ENCODE data around the gene RBMS1.
"Not testable (repeated sequence)": the region's sequence is repeated elsewhere in the genome, so short reads cannot be mapped to it uniquely, and the experiment has no call there.

Gene RBMS1

DNA sequence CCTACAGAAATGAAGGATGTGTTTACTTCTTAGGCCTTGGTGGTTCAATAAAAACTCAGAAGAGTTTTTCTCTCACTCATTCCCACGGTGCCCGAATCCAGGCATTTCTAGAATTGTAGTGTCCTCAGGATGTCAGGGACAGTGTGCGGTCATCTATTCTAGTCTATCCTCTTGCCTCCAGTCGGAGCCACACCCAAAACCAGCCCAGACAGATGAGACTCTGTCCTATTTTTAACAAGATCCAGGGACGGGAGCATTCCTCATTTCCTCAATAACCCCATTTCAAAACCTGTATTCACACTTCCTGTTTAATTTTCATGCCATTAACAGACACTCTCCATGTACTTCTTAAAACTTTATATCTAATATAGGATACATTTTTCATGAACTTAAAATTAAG lies 11.6 kb upstream of the RBMS1 start:
- DNase-seq = no peak

DNA sequence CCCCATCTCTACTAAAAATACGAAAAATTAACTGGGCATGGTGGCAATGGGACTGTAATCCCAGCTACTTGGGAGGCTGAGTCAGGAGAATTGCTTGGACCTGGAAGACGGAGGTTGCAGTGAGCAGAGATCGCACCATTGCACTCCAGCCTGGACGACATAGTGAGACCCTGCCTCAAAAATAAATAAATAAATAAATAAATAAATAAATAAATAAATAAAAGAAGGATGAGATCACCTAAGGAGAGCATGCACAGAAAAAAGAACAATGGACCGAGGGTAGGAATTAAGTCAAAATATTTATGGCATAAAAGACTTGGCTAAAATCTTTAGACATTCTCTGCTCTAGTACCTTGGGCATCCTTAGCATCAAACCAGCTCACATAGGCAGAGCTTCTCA lies 8.9 kb upstream of the RBMS1 start:
- DNase-seq = no peak

GRCh38 chr2:160501370-160501769 lies 7.8 kb upstream of the RBMS1 start:
- no peak for DNase-seq

DNA sequence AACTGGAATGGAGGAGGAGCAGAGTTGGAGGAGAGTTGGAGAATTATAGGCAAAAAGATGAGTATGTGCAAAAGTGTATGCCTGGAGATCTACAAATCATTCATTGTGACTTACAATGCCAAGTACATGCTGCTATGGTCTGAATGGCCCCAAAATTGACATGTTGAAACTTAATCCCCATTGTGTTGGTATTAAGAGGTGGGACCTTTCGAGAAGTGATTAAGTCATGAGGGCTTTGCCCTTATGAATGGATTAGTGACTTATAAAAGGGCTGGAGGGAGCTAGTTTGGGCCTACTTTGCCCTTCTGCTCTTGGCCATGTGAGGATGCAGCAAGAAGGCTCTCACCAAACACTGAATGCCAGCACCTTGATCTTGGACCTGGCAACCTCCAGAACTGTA lies 6.3 kb upstream of the RBMS1 start:
- no peak for DNase-seq

DNA sequence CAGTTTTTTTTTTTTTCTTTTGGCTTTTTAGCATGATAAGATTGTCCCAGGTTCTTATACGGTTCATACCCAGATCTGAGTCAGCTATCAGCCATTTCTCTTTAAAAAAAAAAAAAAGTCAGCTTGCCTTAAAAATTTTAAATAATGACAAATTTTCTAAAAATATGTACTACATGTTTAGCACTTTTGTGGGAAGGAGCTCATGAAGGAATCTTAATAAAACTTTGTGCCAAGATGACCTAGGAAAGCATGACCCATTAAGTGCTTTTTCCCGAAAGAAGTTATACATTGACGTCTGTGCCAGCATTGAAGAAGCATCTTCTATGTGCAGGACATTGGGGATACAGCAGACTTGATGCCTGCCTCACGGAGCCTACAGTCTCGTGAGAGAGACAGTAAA lies 4.5 kb upstream of the RBMS1 start:
- no peak for DNase-seq

DNA sequence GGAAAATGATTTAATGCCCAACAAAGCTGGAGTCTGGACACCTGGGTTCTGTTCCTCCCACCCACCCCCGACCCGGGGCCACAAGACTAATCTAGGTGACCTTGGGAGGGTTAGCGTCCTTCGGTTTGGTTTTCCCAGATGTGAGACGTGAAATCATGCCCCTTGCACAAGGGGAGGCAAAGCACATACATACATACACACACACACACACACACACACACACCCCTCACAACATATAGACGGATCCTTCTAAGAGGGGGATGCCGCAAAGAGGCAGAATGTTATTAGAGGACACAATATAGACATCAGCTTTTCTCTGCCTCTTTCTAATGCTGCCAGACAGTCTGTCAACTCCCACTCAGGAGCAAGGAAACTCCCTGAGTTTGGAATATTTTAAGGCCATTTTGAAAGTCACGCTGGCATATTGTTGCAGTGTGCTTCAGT lies 616 bp upstream of the RBMS1 start:
- DNase-seq = peak; percentile 77

- peak; percentile 93 for DNase-seq
Measured at GRCh38 chr2:160492401-160493226, 993 bp downstream of the RBMS1 start.

DNA sequence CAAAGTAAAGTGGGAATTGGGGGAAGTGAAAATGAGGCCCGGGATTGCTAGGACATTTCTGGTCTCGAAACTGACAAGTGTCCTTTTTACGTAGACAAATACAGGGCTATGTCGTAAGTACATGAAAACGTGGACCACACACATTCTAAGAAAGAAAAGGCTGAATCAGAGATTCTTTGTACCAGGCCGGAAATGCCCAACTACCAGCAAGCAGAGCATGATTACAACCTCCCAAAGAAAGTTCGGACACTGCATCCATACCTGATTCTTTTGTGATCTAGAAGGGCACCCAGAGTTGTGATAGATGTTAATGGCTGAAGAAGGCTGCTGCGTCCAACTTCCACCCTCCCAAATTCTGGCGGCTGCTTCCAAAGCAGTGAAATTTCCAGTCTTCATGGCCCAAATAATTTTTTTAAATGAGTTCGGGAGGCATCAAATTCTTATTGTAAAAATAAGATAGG lies 1.7 kb downstream of the RBMS1 start:
- peak; percentile 68 for DNase-seq

DNA sequence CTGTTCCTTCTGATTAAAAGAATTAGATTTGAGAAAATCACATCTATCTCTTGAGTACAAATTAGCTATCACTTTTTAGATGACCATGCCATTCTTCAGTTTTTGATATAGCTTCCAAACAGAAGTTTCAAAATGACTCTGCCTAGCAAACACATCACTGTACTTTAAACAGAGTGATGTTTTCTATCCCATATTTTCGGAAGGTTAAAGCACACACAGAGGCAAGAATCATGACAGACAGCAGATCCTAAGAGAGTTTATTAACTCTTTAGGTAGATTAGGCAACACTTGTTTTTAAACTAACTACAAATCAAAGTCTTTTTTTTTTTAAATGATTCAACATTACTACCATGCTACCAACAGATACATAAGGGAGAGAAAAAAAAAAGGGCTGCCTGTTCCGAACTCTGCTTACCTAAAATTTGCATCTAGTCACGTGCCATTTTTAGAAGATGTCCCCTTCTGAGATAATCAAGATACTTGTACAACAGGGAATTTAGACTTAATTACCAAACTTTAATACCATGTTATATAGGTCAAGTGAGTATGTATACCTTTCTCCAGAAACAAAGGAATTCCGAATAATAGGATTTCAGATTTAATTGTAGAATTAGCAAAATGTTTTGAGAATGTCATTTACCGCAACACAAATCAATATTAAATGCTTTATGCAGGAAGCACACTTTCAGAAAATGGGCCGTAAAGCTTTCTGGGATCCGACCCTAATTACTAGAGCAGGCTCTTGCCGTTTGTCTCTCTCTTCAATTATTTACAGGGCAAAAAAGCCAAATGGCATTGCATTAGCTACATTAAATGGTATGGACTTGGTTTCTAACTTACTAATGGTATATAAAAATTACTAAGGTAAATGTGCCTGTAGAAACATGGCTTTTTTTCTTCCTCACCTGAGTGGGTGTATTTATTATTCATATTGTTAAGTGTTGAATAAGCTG lies 2.6 kb downstream of the RBMS1 start:
- DNase-seq = peak; percentile 25

DNA sequence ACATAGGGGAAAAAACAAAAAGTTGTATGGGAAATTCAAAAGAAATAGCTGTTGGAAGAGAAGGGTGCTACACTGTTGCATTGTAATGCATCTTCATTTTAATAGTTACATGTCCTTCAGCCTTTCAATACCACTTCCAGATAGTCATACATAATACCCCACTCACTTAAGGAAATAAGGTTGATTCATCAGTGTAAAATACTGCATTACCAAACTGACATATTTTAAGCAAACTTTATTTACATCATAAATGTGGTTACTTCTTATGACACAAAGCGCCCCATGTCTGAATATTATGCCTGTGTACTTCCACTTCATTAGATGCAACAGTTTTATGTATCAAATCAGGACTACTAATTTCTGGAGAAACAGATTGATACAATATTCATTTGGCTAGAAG lies 4.5 kb downstream of the RBMS1 start:
- DNase-seq = no peak

DNA sequence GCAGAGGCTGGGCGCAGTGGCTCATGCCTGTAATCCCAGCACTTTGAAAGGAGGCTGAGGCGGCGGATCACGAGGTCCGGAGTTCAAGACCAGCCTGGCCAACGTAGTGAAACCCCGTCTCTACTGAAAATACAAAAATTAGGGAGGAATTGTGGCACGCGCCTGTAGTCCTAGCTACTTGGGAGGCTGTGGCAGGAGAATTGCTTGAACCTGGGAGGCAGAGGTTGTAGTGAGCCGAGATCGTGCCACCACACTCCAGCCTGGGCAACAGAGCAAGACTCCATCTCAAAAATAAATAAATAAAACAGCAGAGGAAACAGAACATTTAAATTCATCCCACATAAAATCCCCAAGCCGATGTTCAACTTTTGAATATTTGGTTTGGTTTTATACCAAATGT lies 5.3 kb downstream of the RBMS1 start:
- not testable (repeated sequence) for DNase-seq

GRCh38 chr2:160486341-160486740 lies 7.3 kb downstream of the RBMS1 start:
- DNase-seq = no peak

GRCh38 chr2:160484859-160485520 lies 8.6 kb downstream of the RBMS1 start:
- DNase-seq = no peak

DNA sequence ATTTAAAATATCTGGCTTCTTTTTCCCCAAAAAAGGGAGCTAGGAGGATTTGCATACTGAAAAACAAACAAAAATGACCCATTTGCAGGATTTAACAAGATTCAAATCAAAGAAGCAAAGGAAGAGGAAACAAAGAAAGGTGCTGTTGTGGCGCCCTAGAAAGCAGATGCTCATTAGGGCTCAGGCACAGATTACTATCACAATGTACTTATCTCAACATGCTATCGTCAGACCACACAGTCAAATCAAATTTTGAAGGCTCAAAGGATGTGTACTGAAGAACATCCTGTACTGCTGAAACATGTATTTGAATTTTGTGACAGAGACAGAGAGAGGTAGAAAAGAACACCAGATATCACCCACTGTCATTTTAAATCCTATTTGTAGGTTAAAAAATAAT lies 10.9 kb downstream of the RBMS1 start:
- DNase-seq = no peak

DNA sequence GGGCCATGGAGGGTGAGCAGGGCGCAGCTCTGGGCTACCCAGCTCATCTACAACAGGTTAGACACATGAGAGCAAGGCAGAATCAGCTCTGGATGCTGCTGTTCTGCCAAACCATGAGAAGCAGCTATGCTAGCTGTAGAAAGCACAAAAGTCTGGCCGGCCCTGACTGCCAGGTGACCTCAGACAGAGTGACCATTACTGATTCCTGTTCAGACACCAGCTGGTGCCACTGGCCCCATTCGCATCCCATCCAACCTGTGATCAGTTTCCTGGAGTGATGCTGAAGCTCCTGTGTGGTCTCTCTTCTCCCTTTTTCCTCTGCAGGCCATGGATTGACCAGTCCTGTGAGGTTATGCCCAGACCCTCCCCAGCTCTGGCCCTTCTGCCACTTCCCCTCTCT lies 14.3 kb downstream of the RBMS1 start:
- no peak for DNase-seq

- no peak for DNase-seq
Measured at GRCh38 chr2:160478660-160479059, 14.9 kb downstream of the RBMS1 start.

- DNase-seq = no peak
Measured at GRCh38 chr2:160477032-160477431, 16.6 kb downstream of the RBMS1 start.

- no peak for DNase-seq
Measured at GRCh38 chr2:160474891-160475787, 18.5 kb downstream of the RBMS1 start.

GRCh38 chr2:160474319-160474645 lies 19.3 kb downstream of the RBMS1 start:
- DNase-seq = no peak

- no peak for DNase-seq
Measured at GRCh38 chr2:160473468-160474318, 19.9 kb downstream of the RBMS1 start.

DNA sequence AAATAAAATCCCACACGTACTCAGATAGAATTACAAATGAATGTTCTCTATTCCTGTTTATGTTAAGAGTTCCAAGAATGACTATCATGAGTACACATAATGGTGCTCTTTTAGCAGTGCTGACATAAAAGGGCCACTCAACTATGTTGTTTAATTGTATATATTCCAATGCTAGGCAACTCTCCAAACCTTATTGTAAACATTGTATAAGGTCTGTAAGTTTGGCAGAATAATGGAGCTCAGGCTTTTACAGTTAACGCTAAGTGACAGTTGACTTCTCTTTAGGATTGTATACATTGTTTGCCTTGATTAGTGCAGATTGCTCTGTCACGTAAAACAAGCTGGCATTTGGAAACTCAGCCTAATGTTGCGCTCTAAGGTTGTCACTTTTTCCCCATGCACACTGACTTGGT lies 20.8 kb downstream of the RBMS1 start:
- no peak for DNase-seq
